AG09319 (cell line): ENCODE measurements around the gene THSD7B.

Experiments used
- DNase-seq: peaks from one replicate; pipeline ENCODE4 v3.0.0-alpha.2; 2010; ENCODE audit warnings: low read depth; ENCODE audit errors: extremely low read depth
- CTCF ChIP-seq: IDR thresholded peaks from 2 replicates; pipeline ENCODE4 v1.5.1; 2011; ENCODE audit warnings: low read depth, mild to moderate bottlenecking, inconsistent platforms, low read length, moderate library complexity

THSD7B gene

GRCh38 chr2:137000811-137001210 lies 235.5 kb downstream of the THSD7B start:
- no peak for TF ChIP-seq CTCF
- no peak for DNase-seq

- TF ChIP-seq CTCF: no peak
- DNase-seq: no peak
Observed at GRCh38 chr2:137002896-137003295, 237.6 kb downstream of the THSD7B start.

- no peak for TF ChIP-seq CTCF
- DNase-seq: no peak
Observed at GRCh38 chr2:137005210-137005609, 239.9 kb downstream of the THSD7B start.

DNA sequence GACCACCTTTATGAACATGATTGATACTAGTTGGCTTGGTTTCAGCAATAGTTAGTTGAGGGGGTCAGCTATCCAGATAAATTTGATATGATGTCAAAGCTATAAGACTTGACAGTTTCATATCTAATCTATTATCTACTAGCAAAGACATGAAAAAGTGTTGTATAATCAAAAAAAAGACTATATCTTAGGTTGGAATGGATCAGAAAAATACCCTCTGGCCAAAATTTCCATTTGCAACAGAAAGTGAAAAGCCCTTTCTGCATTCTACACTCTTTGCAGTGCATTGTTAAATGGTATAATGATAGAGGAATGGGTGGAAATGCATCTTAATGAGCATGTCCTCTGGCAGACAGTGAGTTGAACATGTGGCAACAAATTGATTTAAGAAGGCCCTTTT lies 242.6 kb downstream of the THSD7B start:
- TF ChIP-seq CTCF: no peak
- no peak for DNase-seq

DNA sequence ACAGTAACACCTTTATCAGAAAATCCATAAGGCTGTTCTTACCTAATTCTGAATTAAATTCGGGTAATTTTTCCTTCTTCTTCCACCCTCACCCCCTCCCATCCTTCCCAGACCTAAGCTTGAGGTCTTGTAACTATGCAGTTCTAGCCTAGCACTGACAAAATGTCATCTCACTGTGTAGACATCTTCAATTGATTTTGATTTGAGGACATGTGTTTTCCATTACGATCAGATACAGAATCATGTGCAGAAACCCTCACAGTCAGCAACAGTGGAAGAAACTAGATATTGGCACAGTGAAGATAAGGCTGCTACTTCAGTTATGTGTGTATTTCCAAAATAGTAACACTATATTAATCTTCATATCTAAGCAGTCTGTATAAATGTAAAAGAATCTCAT lies 244.6 kb downstream of the THSD7B start:
- DNase-seq: no peak
- TF ChIP-seq CTCF: no peak

DNA sequence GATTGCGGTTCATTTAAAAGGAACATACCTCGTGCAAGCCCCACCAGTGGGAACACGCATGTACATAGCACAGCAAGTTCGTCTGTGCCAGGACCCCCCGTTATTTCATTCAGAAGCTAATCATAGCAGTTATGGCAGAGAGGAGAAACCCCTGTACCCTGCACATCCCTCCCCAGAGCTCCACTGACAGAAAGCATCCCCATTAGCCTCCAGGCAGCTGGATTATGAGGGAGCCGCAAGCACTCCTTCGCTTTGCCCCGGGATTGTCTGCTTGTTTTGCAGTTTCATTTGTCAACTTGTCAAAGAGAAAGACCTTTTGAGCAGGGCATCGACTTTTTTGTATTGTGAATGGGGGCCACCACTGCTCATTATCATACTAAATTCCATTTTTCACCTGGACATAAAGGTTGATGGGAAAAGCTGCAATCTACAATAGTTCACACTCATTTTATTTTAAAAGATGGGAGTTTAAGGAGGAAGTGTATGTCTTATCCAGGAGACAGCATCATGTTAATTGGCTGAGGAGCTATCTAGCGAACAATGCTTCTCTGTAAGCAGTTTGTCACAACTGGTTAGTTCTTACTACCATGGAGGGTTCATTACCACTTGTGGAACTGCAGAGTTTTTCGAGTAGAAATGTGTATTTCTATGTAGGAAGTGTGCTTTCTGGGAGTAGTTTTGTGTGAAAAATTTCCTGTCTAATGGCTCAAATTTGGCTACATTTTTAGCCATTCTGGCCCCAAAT lies 255.3 kb downstream of the THSD7B start:
- TF ChIP-seq CTCF: no peak
- DNase-seq: no peak

- TF ChIP-seq CTCF: no peak
- no peak for DNase-seq
Observed at GRCh38 chr2:137021763-137022162, 256.4 kb downstream of the THSD7B start.
